Endothelial cell of umbilical vein (primary cell): ENCODE measurements around the gene KL. TPM values are rescaled to one million over a fixed set of nuclear protein-coding genes. Genes with fewer than 3 reads are reported as not detected.

ENCODE experiments used
- BruUV-seq: library from RNA; stranded (reverse); fragments of 400-500 nt; replicated peaks from 2 replicates; lab custom pipeline; 2021; lab: Mats Ljungman, UMichigan
- CTCF ChIA-PET: fragments of 300-600, 350-600 bp; sonication (Branson Sonifier 250); formaldehyde crosslinking; loops from one replicate; lab custom pipeline; 2021; ENCODE audit warnings: antibody characterized with exemption, inconsistent platforms; lab: Charles Lee
- POLR2A ChIA-PET: fragments of 300-600, 350-600 bp; sonication (Branson Sonifier 250); formaldehyde crosslinking; loops from one replicate; lab custom pipeline; 2021; ENCODE audit warnings: antibody characterized with exemption, inconsistent platforms; lab: Charles Lee
- DNase-seq: peaks from one replicate; pipeline ENCODE4 v3.0.0-alpha.2; 2011; ENCODE audit warnings: low read depth, low spot score
- FAIRE-seq: peaks from 2 replicates; lab custom pipeline; 2011; peaks lifted over from hg19 to GRCh38; lab: Jason Lieb, UNC
- H2AFZ ChIP-seq: 2 replicates; pipeline ENCODE4 v1.6.0; 2012; ENCODE audit warnings: low read depth, low read length, control low read depth, inconsistent platforms
- H3K27ac ChIP-seq: 2 replicates; pipeline ENCODE4 v1.5.1; 2011; ENCODE audit warnings: low read depth, mild to moderate bottlenecking, control low read depth, low read length, moderate library complexity; ENCODE audit not compliant: insufficient read depth
- H3K27me3 ChIP-seq, 2 experiments: 2 replicates each; pipeline versions ENCODE4 v1.6.0 to v1.6.1; 2011; ENCODE audit warnings: low read length in 2 of 2, mixed read lengths in 1 of 2; ENCODE audit not compliant: control insufficient read depth in 2 of 2, insufficient read depth in 2 of 2
- H3K36me3 ChIP-seq, 2 experiments: 2 replicates in 1 of 2; 3 replicates in 1 of 2; pipeline ENCODE4 v1.5.1; 2011; ENCODE audit warnings: low read length in 2 of 2, mild to moderate bottlenecking in 1 of 2, moderate library complexity in 1 of 2; ENCODE audit not compliant: control insufficient read depth in 2 of 2, insufficient read depth in 2 of 2; ENCODE audit errors: extremely low read depth in 1 of 2
- H3K4me1 ChIP-seq: 3 replicates; pipeline ENCODE4 v1.5.1; 2011; ENCODE audit warnings: mild to moderate bottlenecking, low read length; ENCODE audit not compliant: control insufficient read depth, insufficient read depth; ENCODE audit errors: extremely low read depth
- H3K4me2 ChIP-seq: 2 replicates; pipeline ENCODE4 v1.6.1; 2011; ENCODE audit warnings: low read length, control low read depth, mixed read lengths; ENCODE audit not compliant: insufficient read depth
- H3K4me3 ChIP-seq, 3 experiments: fragments of 200-600 bp in 1 of 3; sonication (generic), shearing (Covaris generic) in 1 of 3; replicated peaks in 1 of 3; 2 replicates each; pipeline ENCODE4 v1.5.1; 2011 to 2016; ENCODE audit warnings: control low read depth in 3 of 3, low read length in 3 of 3, mild to moderate bottlenecking in 2 of 3, inconsistent platforms in 1 of 3, low read depth in 1 of 3, moderate library complexity in 1 of 3; ENCODE audit not compliant: insufficient read depth in 1 of 3
- H3K79me2 ChIP-seq: 2 replicates; pipeline ENCODE4 v1.6.0; 2012; ENCODE audit warnings: low read length, inconsistent platforms; ENCODE audit not compliant: control insufficient read depth, insufficient read depth
- H3K9ac ChIP-seq: replicated peaks from 2 replicates; pipeline ENCODE3; 2011; ENCODE audit warnings: low read length, control low read depth; ENCODE audit not compliant: insufficient read depth; ENCODE audit errors: extremely low read depth
- H3K9me1 ChIP-seq: replicated peaks from 3 replicates; pipeline ENCODE4 v1.6.0; 2011; ENCODE audit warnings: mild to moderate bottlenecking, low read length; ENCODE audit not compliant: control insufficient read depth, insufficient read depth; ENCODE audit errors: extremely low read depth
- H3K9me3 ChIP-seq: replicated peaks from 2 replicates; pipeline ENCODE4 v1.5.1; 2012; ENCODE audit warnings: low read length, inconsistent platforms; ENCODE audit not compliant: control insufficient read depth, insufficient read depth
- H4K20me1 ChIP-seq: replicated peaks from 2 replicates; pipeline ENCODE3; 2011; ENCODE audit warnings: mild to moderate bottlenecking, low read length; ENCODE audit not compliant: control insufficient read depth, insufficient read depth; ENCODE audit errors: extremely low read depth
- CTCF ChIP-seq, 2 donors: IDR thresholded peaks; 1 replicate in 1 of 2; 2 replicates in 1 of 2; pipeline ENCODE4 v1.5.1; 2011; ENCODE audit warnings: low read length in 2 of 2, mild to moderate bottlenecking in 2 of 2, moderate library complexity in 2 of 2, control low read depth in 1 of 2, inconsistent platforms in 1 of 2, low read depth in 1 of 2; ENCODE audit not compliant: insufficient read depth in 1 of 2; ENCODE audit errors: extremely low read depth in 1 of 2
- EZH2 ChIP-seq: IDR thresholded peaks from 2 replicates; pipeline ENCODE4 v1.6.1; 2012; ENCODE audit warnings: borderline replicate concordance, low read depth, mild to moderate bottlenecking, moderate library complexity, low read length, inconsistent platforms; ENCODE audit not compliant: severe bottlenecking
- FOS ChIP-seq: IDR thresholded peaks from 2 replicates; pipeline ENCODE4 v1.6.1; 2011; ENCODE audit warnings: mild to moderate bottlenecking, low read length, moderate library complexity, borderline replicate concordance; ENCODE audit not compliant: insufficient read depth
- GATA2 ChIP-seq: IDR thresholded peaks from 2 replicates; pipeline ENCODE4 v1.7.0; 2011; ENCODE audit warnings: low read depth, mild to moderate bottlenecking, moderate library complexity, mixed read lengths, low read length; ENCODE audit not compliant: insufficient read length, insufficient read depth
- JUN ChIP-seq: IDR thresholded peaks from 2 replicates; pipeline ENCODE4 v1.6.1; 2011; ENCODE audit warnings: borderline replicate concordance, low read depth; ENCODE audit not compliant: insufficient read length, insufficient read depth
- MAX ChIP-seq: IDR thresholded peaks from 2 replicates; pipeline ENCODE4 v1.6.1; 2011; ENCODE audit not compliant: insufficient read depth, insufficient read length
- MYC ChIP-seq: IDR thresholded peaks from one replicate; pipeline ENCODE4 v1.6.1; 2011; ENCODE audit warnings: mild to moderate bottlenecking, low read depth, low read length
- POLR2A ChIP-seq: IDR thresholded peaks from 2 replicates; pipeline ENCODE4 v1.6.1; 2012; ENCODE audit warnings: low read depth, mild to moderate bottlenecking, control low read depth, low read length
- POLR2AphosphoS5 ChIP-seq: IDR thresholded peaks from 2 replicates; pipeline ENCODE4 v1.6.1; 2012; ENCODE audit warnings: low read depth, mild to moderate bottlenecking, control low read depth, low read length, moderate library complexity; ENCODE audit not compliant: insufficient read depth
- dilution Hi-C: fragments of 300-500 bp; cut with MboI; formaldehyde crosslinking; loops from one replicate; pipeline ENCODE4 v1.15.0; 2019; ENCODE audit warnings: low sequenced_read_pairs; ENCODE audit not compliant: extremely low pct_ligation_motif_present
- intact Hi-C: fragments of 100-400 bp; cut with micrococcal nuclease; formaldehyde crosslinking; loops from one replicate; pipeline ENCODE4 v1.10.0; 2022
- polyA plus RNA-seq, 4 experiments: library from polyadenylated mRNA; depleted of rRNA in 3 of 4; stranded (reverse) in 3 of 4; unstranded in 1 of 4; fragments of >200 nt; gene quantifications; 2 replicates each; pipeline versions ENCODE4 v1.2.1 to v1.2.3, GENCODE V29; 2011 to 2012; ENCODE audit warnings: missing spikeins in 1 of 4
- total RNA-seq: library from RNA; stranded (reverse); gene quantifications from 2 replicates; pipeline ENCODE4 v1.2.3, GENCODE V29; 2021

Gene KL
- total and polyA plus RNA-seq, 2 donors (not counting 3 experiments of a cell fraction or from before 2014, with no cell fraction given): 0.01 to 0.07 TPM

- CTCF ChIA-PET: no interaction called here
- no peak overlapping the region for H3K4me2 ChIP-seq
- POLR2A ChIA-PET: no interaction called here
- H3K4me3 ChIP-seq: no peak overlapping the region
- H3K9me1 ChIP-seq: no peaks in the 10 kb centered on the region
- BruUV-seq: no TSS peak
- intact Hi-C loops (no loop called here), dilution Hi-C loops (no loop called here)
- H3K36me3 ChIP-seq: peaks cover 12 to 36% of the 10 kb centered on the region in 2 experiments
- H3K9ac ChIP-seq: no peak overlapping the region
- peaks cover 20% of the 10 kb centered on the region for H3K4me1 ChIP-seq
- no peak overlapping the region for H3K27ac ChIP-seq
- no peaks in the 10 kb centered on the region for H3K9me3 ChIP-seq
- no peaks in the 10 kb centered on the region for H3K27me3 ChIP-seq
- no peak overlapping the region for H2AFZ ChIP-seq
- TF ChIP-seq POLR2A: no peak
- TF ChIP-seq GATA2: no peak
- TF ChIP-seq JUN: no peak
- TF ChIP-seq MAX: no peak
- no peak for TF ChIP-seq MYC
- no peak for TF ChIP-seq POLR2AphosphoS5
- TF ChIP-seq CTCF (IDR thresholded peaks at IDR 0.05; ENCODE audit: extremely low read depth in 1 of 2, insufficient read depth in 1 of 2, low read depth in 1 of 2, low read length in 2 of 2): no peak
- TF ChIP-seq FOS: no peak
- no peak for TF ChIP-seq EZH2
- peaks cover 2% of the 10 kb centered on the region for H4K20me1 ChIP-seq
- H3K79me2 ChIP-seq: no peaks in the 10 kb centered on the region
- DNase-seq (no peak), FAIRE-seq (no peak)
Observed at GRCh38 chr13:33115274-33115673, 99.1 kb downstream of the KL start.
